ENCODE data around the gene NLE1. TPM values are rescaled to one million over a fixed set of nuclear protein-coding genes. Genes with fewer than 3 reads are reported as not detected.
"Not testable (repeated sequence)": the region's sequence is repeated elsewhere in the genome, so short reads cannot be mapped to it uniquely, and the experiment has no call there.

Gene NLE1
- polyA plus RNA-seq (2014; cell fraction: cytosol; rRNA removed), result 35.3 and 39.3 TPM in 2 replicates
- polyA plus RNA-seq (2014; cell fraction: nucleus; rRNA removed), result 41.4 and 57.2 TPM in 2 replicates

GRCh38 chr17:35141681-35142466 lies at the start of gene NLE1:
Gene NLE1, minus strand, starts transcription at chr17:35142303. Its CDS starts 28 bp downstream, at chr17:35142275.
- DNase-seq (ENCODE audit: low spot score), result peak; percentile 85

- no peak for DNase-seq (ENCODE audit: low spot score)
These were observed 49.0 kb upstream of the NLE1 start for GRCh38 chr17:35191001-35191695.

- no peak for DNase-seq (ENCODE audit: low spot score)
These were observed 47.2 kb upstream of the NLE1 start for GRCh38 chr17:35189291-35189690.

DNA sequence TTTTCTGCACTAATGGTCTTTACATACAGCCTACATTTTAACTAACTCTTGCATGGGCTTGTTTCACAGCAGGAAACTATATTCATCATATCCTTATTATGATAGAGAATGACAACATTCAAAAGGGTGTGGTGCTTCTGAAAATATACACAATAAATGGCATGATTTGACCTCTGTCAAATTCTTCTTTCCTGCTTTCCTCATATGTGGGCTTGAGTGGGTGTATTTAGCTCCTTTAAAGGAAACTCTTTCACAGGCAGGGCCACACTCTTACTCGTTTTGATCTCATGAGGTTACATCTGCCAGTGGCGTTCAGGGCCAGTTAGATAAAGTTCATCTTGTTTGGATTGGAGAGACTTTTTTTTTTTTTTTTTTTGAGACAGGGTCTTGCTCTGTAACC lies 46.0 kb upstream of the NLE1 start:
- no peak for DNase-seq (ENCODE audit: low spot score)

DNA sequence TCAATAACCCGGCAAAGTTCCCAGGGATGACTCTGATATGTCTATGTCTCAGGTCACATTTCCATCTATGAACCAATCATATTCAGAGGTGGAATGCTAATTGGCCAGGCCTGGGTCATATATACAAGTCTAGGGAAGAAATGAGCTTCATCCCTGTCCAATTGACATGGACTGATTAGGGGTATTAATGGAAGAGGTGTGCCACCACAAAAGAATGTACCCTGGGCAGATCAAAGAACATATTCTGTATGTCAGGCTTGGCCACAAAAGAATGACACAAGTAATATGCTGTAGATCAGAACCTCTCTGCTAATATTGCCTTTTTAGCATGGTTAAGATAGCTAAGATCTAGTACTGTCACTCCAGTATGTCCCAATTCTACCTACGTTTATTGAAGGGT lies 45.4 kb upstream of the NLE1 start:
- no peak for DNase-seq (ENCODE audit: low spot score)

GRCh38 chr17:35185849-35186248 lies 43.7 kb upstream of the NLE1 start:
- no peak for DNase-seq (ENCODE audit: low spot score)

- DNase-seq (ENCODE audit: low spot score), result no peak
These were observed 42.2 kb upstream of the NLE1 start for GRCh38 chr17:35184274-35184673.

DNA sequence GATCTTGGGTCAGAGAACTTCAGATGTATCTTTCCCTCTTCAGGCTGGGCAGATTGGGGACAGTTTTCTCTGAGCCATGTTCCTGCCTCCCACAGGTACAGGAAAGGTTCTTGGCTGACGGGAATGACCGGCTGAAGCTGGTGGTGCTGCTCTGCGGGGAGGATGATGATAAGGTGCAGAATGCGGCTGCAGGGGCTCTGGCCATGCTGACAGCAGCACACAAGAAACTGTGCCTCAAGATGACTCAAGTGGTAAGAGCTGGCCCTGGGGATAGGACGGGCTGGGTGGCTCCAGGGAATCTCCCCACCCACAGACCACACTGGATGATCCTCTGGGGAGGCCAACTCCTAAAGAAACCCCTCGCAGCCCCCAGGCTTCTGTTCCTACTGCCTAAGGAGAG lies 41.2 kb upstream of the NLE1 start:
- DNase-seq (ENCODE audit: low spot score), result no peak

DNA sequence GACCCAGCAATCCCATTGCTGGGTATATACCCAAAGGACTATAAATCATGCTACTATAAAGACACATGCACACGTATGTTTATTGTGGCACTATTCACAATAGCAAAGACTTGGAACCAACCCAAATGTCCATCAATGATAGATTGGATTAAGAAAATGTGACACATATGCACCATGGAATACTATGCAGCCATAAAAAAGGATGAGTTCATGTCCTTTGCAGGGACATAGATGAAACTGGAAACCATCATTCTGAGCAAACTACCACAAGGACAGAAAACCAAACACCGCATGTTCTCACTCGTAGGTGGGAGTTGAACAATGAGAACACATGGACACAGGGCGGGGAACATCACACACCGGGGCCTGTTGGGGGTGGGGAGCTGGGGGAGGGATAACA lies 37.3 kb upstream of the NLE1 start:
- not testable (repeated sequence) for DNase-seq (ENCODE audit: low spot score)

- DNase-seq (ENCODE audit: low spot score), result no peak
These were observed 34.8 kb upstream of the NLE1 start for GRCh38 chr17:35176897-35177296.

GRCh38 chr17:35175638-35176415 lies 33.7 kb upstream of the NLE1 start:
- no peak for DNase-seq (ENCODE audit: low spot score)

DNA sequence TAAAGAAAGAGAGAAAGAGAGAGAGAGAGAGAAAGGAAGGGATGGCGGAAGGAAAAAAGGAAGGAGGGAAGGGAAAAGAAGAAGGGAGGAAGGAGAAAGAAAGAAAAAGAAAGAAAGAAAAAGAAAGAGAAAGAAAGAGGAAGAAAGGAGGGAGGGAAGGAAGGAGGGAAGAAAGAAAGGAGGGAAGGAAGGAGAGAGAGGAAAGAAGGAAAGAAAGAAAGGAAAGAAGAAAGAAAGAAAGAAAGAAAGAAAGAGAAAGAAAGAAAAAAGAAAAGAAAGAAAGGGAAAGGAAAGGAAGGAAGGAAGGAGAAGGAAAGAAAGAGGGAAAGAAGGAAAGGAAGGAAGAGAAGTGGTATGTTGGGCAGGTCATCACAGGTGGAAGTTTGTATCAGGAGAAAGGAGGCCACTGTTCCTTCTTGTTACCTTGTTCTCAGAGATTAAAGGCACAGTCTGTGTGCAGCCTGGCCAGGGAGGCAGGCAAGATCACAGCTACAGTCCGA lies 32.8 kb upstream of the NLE1 start:
- DNase-seq (ENCODE audit: low spot score), result no peak

DNA sequence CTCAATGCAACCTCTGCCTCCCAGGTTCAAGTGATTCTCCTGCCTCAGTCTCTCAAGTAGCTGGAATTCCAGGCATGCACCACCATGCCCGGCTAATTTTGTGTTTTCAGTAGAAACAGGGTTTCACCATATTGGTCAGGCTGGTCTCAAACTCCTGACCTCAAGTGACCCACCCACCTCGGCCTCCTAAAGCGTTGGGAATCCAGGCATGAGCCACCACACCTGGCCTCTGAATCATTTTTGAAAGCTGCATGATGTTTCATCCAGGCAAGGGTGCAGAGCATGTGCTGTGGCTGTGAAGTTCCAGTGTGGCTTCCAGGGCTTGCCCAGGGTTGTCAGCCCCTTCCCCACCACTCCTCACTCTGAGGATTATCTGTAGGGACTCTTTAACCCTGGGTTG lies 30.2 kb upstream of the NLE1 start:
- DNase-seq (ENCODE audit: low spot score), result not testable (repeated sequence)

DNA sequence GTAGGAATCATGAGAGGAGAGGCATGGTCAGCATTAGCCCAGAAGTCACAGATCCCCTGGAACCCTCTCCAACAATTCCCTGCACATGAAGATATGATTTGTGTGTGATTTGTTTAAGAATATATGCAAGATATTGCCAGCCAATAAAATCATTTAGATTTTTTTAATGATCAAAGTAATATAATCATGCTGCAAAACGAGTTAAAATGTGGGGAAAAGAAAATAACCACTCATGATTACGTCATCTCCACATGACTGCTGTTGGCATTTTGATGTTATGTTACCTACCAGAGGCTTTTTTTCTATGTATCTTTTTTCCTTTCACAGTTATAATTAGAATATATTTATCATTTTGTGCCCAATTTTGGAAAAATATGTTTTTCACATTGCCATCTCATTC lies 29.7 kb upstream of the NLE1 start:
- no peak for DNase-seq (ENCODE audit: low spot score)

GRCh38 chr17:35170968-35171771 lies 29.1 kb upstream of the NLE1 start:
- DNase-seq (ENCODE audit: low spot score), result no peak

GRCh38 chr17:35169835-35170363 lies 27.8 kb upstream of the NLE1 start:
- DNase-seq (ENCODE audit: low spot score), result no peak

DNA sequence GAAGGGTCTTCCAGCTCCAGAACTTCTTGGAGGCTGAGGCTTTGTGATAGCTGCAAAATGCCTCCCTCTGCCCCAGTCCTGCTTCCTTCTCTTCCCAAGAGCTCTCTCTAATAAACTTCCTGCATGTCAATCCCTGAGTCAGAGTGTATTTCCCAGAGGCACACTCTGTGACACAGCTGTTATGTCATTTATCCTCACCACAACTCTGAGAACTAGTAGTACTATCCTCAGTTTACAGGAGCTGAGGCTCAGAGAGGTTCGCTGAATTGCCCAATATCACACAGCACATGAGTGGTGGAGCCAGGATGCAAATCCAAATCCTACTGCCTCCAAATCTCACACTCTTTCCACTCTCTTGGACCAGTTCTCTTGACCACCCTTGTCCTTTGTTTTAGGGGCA lies 25.6 kb upstream of the NLE1 start:
- DNase-seq (ENCODE audit: low spot score), result no peak

DNA sequence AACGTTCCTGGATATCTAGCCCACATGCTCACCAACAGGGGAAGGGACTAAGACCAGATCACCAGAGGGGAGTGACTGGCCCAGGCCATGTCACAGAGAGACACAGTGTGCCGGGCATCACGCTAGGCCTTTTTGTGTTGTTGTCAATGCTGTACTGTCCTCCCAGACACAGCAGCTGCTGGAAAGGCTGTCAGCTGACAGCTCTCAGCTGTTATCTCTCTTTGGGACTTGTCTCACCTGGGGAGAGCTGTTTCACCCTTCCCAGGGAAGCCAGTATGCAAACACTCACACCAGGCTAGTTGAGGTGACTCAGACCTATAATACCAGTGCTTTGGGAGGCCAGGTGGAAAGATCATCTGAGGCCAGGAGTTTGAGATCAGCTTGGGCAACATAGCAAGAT lies 24.9 kb upstream of the NLE1 start:
- no peak for DNase-seq (ENCODE audit: low spot score)

- no peak for DNase-seq (ENCODE audit: low spot score)
These were observed 24.4 kb upstream of the NLE1 start for GRCh38 chr17:35166526-35166925.

GRCh38 chr17:35164716-35165115 lies 22.6 kb upstream of the NLE1 start:
- DNase-seq (ENCODE audit: low spot score), result no peak

DNA sequence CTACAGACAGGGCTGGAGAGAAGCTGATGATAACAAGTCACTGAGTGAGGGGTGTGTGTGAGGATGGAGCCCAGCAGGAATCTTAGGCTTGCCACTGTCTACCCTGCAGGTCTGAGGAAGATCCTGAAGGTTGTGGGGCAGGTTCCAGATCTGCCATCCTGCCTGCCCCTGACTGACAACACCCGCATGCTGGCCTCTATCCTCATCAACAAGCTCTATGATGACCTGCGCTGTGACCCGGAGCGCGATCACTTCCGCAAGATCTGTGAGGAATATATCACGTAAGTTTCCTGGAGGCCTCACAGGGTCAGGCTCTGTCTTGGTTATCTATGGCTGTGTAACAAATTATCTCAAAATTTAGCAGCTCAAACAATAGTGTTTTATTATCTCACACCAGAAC lies 21.8 kb upstream of the NLE1 start:
- DNase-seq (ENCODE audit: low spot score), result no peak
